Cerebellar nuclear complex (tissue), 1 donor: ENCODE data around the gene FHIT.
"Not testable (repeated sequence)": the region's sequence is repeated elsewhere in the genome, so short reads cannot be mapped to it uniquely, and the experiment has no call there.

Experiments used
- DNase-seq, 2 experiments: peaks; one replicate each; lab custom pipeline; 2025; lab: John Stamatoyannopoulos, UW

Gene FHIT

DNA sequence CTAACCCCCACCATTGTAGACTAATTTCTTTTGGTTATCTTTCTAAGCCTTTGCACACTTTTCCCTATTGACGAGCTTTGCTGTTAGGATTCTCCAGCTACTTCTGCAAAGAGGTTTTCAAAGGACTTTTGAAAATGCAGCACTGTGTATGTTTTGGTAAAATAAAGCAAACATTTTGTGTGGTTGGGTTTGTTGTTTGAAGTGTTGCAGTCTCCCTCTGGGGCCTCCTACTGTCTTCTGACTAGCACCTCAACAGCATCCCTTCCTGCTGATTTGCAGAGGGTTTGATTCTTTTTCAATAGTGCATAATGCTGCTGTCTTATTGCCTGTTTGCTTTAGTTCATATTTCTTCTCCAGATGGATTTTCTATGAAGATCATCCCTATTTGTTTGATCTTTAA, 1426.4 kb downstream of the FHIT start:
- DNase-seq: no peak

- no peak for DNase-seq
Measured at GRCh38 chr3:59821274-59821673, 1430.0 kb downstream of the FHIT start.

GRCh38 chr3:59820352-59820934, 1430.8 kb downstream of the FHIT start:
- no peak for DNase-seq

DNA sequence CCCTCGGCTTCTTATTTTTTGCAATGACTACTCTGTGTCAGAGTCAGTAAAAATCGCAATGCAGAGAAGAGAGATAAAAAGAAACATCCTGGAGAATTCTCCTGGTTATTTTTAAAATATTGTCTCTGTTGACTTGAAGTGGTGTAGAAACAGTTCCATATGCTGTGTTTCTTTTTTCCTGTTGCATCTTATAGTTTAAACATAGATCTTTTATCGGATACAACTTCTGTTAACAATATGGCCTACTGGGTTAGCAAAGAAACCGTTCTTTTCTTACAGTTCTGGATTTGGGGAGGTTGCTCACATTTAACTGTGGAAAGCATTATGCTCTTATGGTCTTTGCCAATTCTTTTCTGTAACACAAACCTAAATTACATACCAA, 1432.3 kb downstream of the FHIT start:
- no peak for DNase-seq

DNA sequence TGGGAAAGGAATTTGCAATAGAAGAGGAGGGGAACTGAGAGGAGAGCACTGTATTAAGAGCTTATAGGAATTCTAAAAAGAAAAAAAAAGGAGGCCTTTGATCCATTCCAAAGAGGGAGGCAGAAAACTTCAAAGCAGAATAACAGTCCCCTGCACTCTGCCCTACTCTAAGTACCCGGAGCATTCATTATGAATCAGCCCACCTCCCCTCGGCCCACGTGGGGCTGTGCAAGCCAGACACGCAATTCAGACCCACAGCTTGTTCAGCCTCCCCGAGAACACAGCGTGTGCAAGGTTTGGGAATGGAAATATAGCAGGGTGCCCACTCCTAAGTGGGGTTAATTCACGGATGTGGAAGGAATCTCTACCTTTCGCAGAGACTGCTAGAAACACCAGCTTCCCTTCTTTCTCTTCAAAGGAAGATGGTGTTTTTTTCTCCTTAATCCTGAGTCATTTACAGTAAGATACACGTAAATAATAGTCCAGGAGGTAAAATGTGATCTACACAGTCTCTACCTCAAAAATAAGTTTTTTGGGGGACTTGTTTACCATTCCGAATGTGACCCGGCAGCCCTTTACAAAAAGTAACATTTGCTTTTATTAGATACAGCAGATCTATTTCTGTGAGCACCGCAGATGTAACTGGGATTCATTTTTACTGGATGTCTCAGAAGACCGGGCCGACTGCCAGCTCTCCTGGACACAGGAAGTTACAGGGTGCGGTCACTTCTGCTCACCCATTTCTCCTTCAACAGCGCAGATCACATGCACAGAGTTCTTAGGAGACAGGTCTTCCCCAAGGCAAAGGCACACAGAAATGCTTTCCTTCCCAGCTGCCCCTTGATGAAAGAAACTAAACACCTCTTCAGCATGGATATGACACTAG, 1433.0 kb downstream of the FHIT start:
- DNase-seq: no peak

GRCh38 chr3:59817511-59817910, 1433.7 kb downstream of the FHIT start:
- DNase-seq: no peak

GRCh38 chr3:59816312-59816711, 1434.9 kb downstream of the FHIT start:
- no peak for DNase-seq

DNA sequence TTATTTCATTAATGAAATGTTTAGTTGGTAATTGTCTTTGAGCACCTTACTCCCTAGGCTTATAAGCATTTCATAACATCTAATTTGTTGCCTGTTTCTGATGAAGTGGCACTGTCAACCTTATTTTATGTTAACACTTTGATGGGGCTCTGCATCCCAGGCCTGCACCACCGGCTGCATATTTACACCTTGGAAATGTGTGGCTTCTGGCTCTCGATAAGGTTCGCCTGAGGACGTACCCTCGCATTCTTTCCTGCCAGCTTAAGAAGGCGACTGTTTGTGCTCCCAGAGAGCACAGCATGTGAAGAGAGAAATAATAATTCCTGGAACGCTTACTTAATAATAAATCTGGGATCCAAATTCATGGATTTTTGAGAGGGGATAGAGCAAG, 1438.1 kb downstream of the FHIT start:
- DNase-seq: no peak

GRCh38 chr3:59812237-59813147, 1438.8 kb downstream of the FHIT start:
- DNase-seq: no peak

DNA sequence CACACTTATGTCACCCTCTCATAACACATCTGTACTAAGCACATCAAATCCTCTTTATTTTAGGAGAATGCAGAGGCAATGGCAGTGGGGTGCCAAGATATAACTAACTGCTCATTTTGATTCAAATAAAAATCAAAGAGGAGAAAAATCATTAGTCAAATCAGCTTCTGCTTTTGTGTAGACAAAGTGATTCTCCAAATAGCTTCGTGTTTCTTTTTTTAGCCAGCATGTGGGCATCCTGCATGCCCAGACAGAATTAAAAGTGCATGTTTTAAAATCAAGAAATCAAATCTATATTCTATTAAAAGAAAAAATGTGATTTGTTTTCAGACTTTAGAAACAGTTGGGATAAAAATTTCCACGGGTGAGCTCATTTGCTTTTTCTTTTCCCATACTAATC, 1440.1 kb downstream of the FHIT start:
- no peak for DNase-seq

DNA sequence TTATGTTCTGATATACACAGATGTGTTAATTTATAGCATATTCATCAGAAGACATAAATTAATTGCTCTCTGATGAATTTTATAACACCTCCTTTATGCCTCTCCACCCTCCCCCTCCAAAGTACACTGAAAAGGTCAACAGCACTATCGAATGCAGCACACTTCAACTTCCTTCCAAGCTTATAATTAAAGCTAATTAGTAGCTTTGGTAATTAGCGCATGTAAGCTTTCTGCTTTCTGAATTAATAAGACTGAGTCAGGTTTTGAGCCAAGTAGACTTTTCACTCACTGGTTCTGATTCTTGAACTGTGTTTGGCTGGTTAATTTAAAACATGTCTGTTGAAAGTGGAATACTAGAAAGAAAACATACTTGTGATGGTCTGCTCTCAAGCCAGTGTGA, 1440.6 kb downstream of the FHIT start:
- no peak for DNase-seq

GRCh38 chr3:59809710-59810444, 1441.4 kb downstream of the FHIT start:
- DNase-seq: no peak

- no peak for DNase-seq
Measured at GRCh38 chr3:59809016-59809415, 1442.2 kb downstream of the FHIT start.

GRCh38 chr3:59808446-59808845, 1442.8 kb downstream of the FHIT start:
- DNase-seq: no peak

DNA sequence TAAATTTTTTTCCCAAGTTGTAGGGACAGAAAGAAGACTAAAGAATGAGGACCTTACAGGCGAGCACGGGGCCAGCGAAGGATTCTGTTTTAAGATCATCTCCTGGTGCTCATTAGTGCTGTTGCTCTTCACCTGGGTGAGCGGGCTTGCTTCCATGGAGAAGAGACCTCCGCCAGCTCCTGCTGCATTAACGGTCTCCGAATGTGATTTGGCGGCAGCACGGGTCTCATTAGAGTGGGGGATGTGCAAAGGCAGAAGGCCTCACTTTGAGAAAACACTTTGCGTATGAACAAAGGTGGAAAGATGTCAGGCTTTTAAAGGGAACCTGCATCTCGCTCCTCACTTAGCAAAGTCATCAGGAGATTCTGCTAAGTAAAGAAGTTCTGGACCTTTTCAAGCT, 1448.0 kb downstream of the FHIT start:
- DNase-seq: no peak

DNA sequence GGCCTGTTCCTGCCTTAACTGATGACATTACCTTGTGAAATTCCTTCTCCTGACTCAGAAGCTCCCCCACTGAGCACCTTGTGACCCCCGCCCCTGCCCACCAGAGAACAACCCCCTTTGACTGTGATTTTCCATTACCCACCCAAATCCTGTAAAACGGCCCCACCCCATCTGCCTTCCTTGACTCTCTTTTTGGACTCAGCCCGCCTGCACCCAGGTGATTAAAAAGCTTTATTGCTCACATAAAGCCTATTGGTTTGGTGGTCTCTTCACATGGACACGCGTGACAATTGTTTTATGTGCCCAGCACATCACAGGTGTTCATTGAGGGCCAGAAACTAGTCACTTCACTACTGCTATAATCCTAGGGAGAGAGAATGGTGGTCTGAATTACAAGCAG, 1448.8 kb downstream of the FHIT start:
- DNase-seq: not testable (repeated sequence)

DNA sequence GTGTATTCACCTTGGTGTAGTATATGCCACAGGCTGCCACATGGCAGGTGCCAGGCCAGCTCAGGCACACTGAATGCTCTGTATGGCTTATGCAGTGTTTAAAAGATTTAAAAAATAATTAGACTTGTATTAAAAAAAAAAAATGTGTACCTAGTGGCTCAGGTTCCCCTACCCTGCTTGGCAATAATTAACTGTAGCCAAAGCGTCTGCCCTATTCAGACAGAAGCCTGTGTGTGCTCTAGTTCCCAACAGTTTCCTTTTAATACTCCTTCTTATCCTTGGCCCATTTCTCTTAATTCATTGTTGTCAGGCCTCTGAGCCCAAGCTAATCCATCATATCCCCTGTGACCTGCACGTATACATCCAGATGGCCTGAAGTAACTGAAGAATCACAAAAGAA, 1449.2 kb downstream of the FHIT start:
- DNase-seq: no peak

- DNase-seq: no peak
Measured at GRCh38 chr3:59800481-59800880, 1450.8 kb downstream of the FHIT start.

DNA sequence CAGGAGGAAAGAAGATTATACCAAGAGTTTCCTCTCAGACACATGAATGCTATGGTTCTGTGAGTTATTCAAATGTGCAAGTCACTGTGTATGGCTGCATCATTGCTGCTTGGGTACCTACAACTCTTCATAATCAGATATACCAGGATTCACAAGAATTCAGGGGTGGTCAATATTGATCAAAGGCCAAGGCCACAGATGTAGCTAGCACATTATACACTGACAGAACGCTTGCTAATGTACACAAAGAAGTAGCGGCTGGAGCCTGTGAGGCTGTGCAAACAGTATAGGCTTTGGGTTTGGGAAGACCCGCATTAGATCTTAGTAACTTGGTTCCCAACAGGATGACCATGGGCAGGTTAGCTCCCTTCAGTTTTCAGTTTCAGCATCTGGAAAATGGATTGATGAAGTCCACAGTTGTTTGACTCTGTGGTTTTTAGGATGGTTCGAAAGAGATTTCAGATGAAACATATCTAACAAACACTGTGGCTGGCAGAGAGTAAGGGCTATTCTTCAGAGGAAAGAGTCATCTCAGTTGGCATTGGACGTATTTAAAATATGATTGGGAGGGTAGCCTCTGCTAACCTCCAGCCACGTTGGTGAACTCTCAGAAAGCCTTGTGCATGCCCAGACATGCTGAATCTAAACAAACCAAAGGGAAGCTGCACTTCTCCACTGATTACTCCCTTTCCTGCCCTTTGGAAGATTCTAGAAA, 1452.7 kb downstream of the FHIT start:
- no peak for DNase-seq

- DNase-seq: no peak
Measured at GRCh38 chr3:59797533-59797932, 1453.7 kb downstream of the FHIT start.

DNA sequence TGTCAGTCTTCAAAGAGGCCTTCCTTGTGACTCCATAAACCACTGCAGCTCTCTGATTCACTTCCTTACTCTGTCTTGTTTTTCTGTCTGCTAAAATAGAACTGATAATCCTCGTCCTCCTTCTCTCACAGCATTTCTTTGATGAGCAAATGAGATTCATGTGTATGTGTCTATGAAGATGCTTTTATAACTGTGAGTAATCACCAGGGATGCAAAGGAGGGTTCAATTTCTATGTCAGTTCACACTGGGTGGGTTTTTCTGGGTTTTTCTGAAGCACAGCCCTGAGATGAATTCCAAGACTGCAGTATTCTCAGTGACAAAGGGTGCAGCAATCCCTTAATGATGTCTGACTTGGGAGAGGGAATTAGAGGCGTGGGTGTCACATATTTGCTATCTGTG, 1454.8 kb downstream of the FHIT start:
- no peak for DNase-seq
